Measurements from ENCODE around the gene HOXB5. TPM values are rescaled to one million over a fixed set of nuclear protein-coding genes. Genes with fewer than 3 reads are reported as not detected.

Gene HOXB5
- total and polyA plus RNA-seq, 2 of the 4 experiments (the other 2 are of a cell fraction), result 0.54 to 18.0 TPM

DNA sequence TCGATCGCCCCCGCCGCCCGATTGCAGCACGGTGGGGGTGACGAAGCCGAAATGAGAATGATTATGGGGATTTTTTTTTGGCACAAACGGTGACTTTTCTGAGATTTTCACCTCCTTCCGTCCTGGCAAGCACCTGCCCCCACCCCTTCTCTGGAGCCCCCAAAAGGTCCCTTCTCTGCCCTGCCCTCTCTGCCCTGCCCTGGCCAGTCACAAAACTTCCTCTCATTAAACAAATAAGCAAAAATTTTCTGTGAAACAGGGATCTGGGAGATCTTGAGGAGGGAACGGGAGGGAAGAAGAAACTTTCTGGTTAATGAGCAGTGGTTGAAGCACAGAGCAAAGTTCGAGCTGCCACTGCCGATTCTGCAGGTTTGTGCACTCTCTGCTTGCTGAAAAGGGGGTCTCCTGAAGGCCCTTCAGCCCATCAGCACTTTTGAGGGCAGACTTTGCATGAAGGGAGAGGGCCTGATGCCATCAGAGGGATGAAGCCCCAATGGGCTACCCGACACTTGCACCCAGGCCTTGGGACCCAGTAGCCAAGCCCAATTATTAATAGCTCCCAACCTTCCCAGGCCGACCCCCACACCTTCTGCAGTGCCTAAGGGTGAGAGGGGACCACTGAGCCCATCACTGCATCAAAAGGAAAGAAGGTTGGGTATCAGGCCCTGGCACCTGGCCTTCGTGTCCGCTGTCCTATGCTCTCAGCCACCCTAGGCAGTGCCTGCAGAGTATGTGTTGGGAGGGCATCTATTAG is 22.6 kb upstream of the HOXB5 start (continued):
- no peak for TF ChIP-seq ELK1 (IDR thresholded peaks at IDR 0.05; ENCODE audit: borderline replicate concordance, low read depth, low read length)
- TF ChIP-seq MAFK (IDR thresholded peaks at IDR 0.05; ENCODE audit: low read depth, low read length), result no peak
- no peak for TF ChIP-seq SMC3 (IDR thresholded peaks at IDR 0.05; ENCODE audit: low read depth, low read length)
- TF ChIP-seq, protein P1, sequence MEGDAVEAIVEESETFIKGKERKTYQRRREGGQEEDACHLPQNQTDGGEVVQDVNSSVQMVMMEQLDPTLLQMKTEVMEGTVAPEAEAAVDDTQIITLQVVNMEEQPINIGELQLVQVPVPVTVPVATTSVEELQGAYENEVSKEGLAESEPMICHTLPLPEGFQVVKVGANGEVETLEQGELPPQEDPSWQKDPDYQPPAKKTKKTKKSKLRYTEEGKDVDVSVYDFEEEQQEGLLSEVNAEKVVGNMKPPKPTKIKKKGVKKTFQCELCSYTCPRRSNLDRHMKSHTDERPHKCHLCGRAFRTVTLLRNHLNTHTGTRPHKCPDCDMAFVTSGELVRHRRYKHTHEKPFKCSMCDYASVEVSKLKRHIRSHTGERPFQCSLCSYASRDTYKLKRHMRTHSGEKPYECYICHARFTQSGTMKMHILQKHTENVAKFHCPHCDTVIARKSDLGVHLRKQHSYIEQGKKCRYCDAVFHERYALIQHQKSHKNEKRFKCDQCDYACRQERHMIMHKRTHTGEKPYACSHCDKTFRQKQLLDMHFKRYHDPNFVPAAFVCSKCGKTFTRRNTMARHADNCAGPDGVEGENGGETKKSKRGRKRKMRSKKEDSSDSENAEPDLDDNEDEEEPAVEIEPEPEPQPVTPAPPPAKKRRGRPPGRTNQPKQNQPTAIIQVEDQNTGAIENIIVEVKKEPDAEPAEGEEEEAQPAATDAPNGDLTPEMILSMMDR (conservative IDR thresholded peaks at IDR 0.05; ENCODE audit: low read depth, low read length), result no peak
